Measurements from ENCODE around the gene CEP20. TPM values are rescaled to one million over a fixed set of nuclear protein-coding genes. Genes with fewer than 3 reads are reported as not detected.
A peak's percentile ranks its signal among the peaks of the same experiment; 100 is the strongest.

Gene CEP20
- total and polyA plus RNA-seq, 10 of the 15 experiments (the other 5 are each of a cell fraction or from before 2014, with no cell fraction given) = 33.4 to 57.8 (median 52.6) TPM

GRCh38 chr16:15830832-15831451 lies 57.5 kb downstream of the CEP20 start:
- RAD21 ChIA-PET (ENCODE audit: unreplicated experiment) = no interaction called here
- POLR2A ChIA-PET = no interaction called here
- Histone ChIP-seq H3K4me2 (ENCODE audit: control insufficient read depth, insufficient read depth) (no peak overlapping the region), H3K36me3 (ENCODE audit: control insufficient read depth in 2 of 2, insufficient read depth in 2 of 2, low read length in 1 of 2) (no peaks in the 10 kb centered on the region), H3K4me3 (no peak overlapping the region), H3K9me3 (replicated peaks; ENCODE audit: control insufficient read depth, insufficient read depth, low read length) (no peaks in the 10 kb centered on the region), H3K4me1 (ENCODE audit: control insufficient read depth, insufficient read depth, low read length) (peaks cover 3% of the 10 kb centered on the region; the same call in 1 of the 2 replicates), H3K27me3 (replicated peaks in 1 of 2; ENCODE audit: control insufficient read depth in 2 of 2, insufficient read depth in 2 of 2, low read length in 1 of 2) (no peaks in the 10 kb centered on the region), H3K27ac (ENCODE audit: control insufficient read depth, insufficient read depth) (no peak overlapping the region), H4K20me1 (ENCODE audit: control insufficient read depth, insufficient read depth) (no peaks in the 10 kb centered on the region), H3K79me2 (ENCODE audit: control insufficient read depth, insufficient read depth, low read length) (no peaks in the 10 kb centered on the region), H2AFZ (ENCODE audit: control insufficient read depth, low read depth, low read length) (no peak overlapping the region), H3K9ac (ENCODE audit: control insufficient read depth, insufficient read depth, low read length) (no peak overlapping the region)
- under 1% methylated on average over 6 of the region's 6 CpGs for WGBS (ENCODE audit: insufficient coverage, insufficient replicate concordance, low lambda C conversion rate, missing lambda C conversion rate)
- in situ Hi-C loops (cut with MboI) = no loop called here
- ATAC-seq (no peak), DNase-seq (ENCODE audit: low read depth, low spot score) (no peak), FAIRE-seq (no peak)
- TF ChIP-seq SPI1 (IDR thresholded peaks at IDR 0.05; ENCODE audit: borderline replicate concordance, insufficient read depth, low read depth, low read length) (peak; percentile 13; the same call in 1 of the 2 replicates), KDM1A (IDR thresholded peaks at IDR 0.05; ENCODE audit: borderline replicate concordance) (no peak)
- intact Hi-C loops (cut with micrococcal nuclease; ENCODE audit: unreplicated experiment) = no loop called here
- SMC1A ChIA-PET (ENCODE audit: uncharacterized antibody, unreplicated experiment) = interaction anchor here (1.3 kb wide), 1 partner anchor 12 kb away, joined by 3 read pairs; no protein-coding TSS in a partner anchor
- CTCF ChIA-PET = no interaction called here
- no TSS peak for BruUV-seq (replicated peaks)

- BruUV-seq (replicated peaks) = no TSS peak
- in situ Hi-C loops (cut with MboI) (no loop called here), intact Hi-C loops (cut with micrococcal nuclease; ENCODE audit: unreplicated experiment) (no loop called here)
- Histone ChIP-seq H3K4me3 (no peak overlapping the region), H3K36me3 (ENCODE audit: control insufficient read depth in 2 of 2, insufficient read depth in 2 of 2, low read length in 1 of 2) (no peaks in the 10 kb centered on the region), H4K20me1 (ENCODE audit: control insufficient read depth, insufficient read depth) (no peaks in the 10 kb centered on the region), H3K27me3 (replicated peaks in 1 of 2; ENCODE audit: control insufficient read depth in 2 of 2, insufficient read depth in 2 of 2, low read length in 1 of 2) (no peaks in the 10 kb centered on the region), H2AFZ (ENCODE audit: control insufficient read depth, low read depth, low read length) (no peak overlapping the region), H3K4me2 (ENCODE audit: control insufficient read depth, insufficient read depth) (no peak overlapping the region), H3K79me2 (ENCODE audit: control insufficient read depth, insufficient read depth, low read length) (no peaks in the 10 kb centered on the region), H3K27ac (ENCODE audit: control insufficient read depth, insufficient read depth) (no peak overlapping the region), H3K9me3 (replicated peaks; ENCODE audit: control insufficient read depth, insufficient read depth, low read length) (no peaks in the 10 kb centered on the region), H3K4me1 (ENCODE audit: control insufficient read depth, insufficient read depth, low read length) (no peaks in the 10 kb centered on the region), H3K9ac (ENCODE audit: control insufficient read depth, insufficient read depth, low read length) (no peak overlapping the region)
- ChIA-PET SMC1A (ENCODE audit: uncharacterized antibody, unreplicated experiment) (interaction anchor here (1.3 kb wide), 1 partner anchor 11 kb away, joined by 3 read pairs; no protein-coding TSS in a partner anchor), CTCF (no interaction called here), RAD21 (ENCODE audit: unreplicated experiment) (no interaction called here), POLR2A (no interaction called here)
- DNase-seq (ENCODE audit: low read depth, low spot score) (no peak), ATAC-seq (no peak), FAIRE-seq (no peak)
- TF ChIP-seq RAD21 (IDR thresholded peaks at IDR 0.05; ENCODE audit: insufficient read depth, low read depth, low read length) = no peak
- TF ChIP-seq STAT3 (IDR thresholded peaks at IDR 0.05; ENCODE audit: low read depth, low read length) = no peak
- no peak for TF ChIP-seq TCF7 (IDR thresholded peaks at IDR 0.05; ENCODE audit: borderline replicate concordance)
- TF ChIP-seq EZH2 (IDR thresholded peaks at IDR 0.05; ENCODE audit: borderline replicate concordance, control insufficient read depth, low read depth, low read length) = no peak
- TF ChIP-seq IKZF2 (IDR thresholded peaks at IDR 0.05) = no peak
- TF ChIP-seq HCFC1 (IDR thresholded peaks at IDR 0.05; ENCODE audit: low read length) = no peak
- TF ChIP-seq BACH1 (IDR thresholded peaks at IDR 0.05; ENCODE audit: borderline replicate concordance) = no peak
- TF ChIP-seq ZZZ3 (IDR thresholded peaks at IDR 0.05; ENCODE audit: control insufficient read depth, insufficient read length, low read depth) = no peak
- 60% methylated on average over 8 of the region's 9 CpGs for WGBS (ENCODE audit: insufficient coverage, insufficient replicate concordance, low lambda C conversion rate, missing lambda C conversion rate)
These were observed 58.9 kb downstream of the CEP20 start for GRCh38 chr16:15829460-15829859.
